Astrocyte of the hippocampus (primary cell): Measurements from ENCODE around the gene LEKR1.
A peak's percentile ranks its signal among the peaks of the same experiment; 100 is the strongest.
"Not testable (repeated sequence)": the region's sequence is repeated elsewhere in the genome, so short reads cannot be mapped to it uniquely, and the experiment has no call there.

Source experiments
- DNase-seq: peaks from one replicate; pipeline ENCODE4 v3.0.0; 2011; ENCODE audit warnings: low read depth, low spot score

Gene LEKR1

DNA sequence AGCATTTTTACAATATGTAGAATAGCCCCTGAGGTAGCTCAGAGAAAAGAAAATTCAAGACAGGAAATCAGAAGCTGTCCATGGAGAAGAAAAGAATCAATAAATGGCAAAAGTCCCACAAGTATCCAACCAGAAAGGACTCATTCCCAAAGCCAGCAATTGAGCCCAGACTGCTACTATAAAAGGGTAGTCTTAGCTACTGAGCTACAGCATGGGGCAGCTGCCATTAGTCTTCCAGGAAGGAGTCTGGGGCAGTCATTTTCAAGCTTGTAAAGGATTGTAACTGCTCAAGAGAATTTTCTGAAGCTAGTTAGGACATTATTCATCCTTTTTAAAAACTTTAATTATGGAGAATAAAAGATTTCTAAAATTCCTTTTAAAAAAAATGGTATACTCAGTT is 10.5 kb downstream of the LEKR1 start:
- DNase-seq, result no peak

DNA sequence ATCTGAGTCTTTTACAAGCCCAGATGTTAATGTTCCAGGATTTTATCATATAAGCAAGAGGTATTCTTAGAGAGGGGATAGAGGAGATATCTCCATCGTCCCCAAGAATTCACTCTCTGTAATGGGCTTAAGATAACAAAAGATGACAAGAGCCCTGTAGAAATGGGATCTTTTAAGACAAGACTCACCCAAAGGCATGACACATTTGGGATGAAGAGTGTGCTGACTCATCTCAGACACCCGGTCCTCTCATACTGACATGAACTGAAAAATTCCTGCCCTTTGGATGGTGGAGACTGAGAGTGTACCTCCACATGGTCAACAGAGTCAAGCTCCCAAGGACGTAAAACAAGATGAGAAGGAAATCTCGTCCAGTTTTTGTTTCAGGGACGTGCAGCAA is 11.0 kb downstream of the LEKR1 start:
- no peak for DNase-seq

DNA sequence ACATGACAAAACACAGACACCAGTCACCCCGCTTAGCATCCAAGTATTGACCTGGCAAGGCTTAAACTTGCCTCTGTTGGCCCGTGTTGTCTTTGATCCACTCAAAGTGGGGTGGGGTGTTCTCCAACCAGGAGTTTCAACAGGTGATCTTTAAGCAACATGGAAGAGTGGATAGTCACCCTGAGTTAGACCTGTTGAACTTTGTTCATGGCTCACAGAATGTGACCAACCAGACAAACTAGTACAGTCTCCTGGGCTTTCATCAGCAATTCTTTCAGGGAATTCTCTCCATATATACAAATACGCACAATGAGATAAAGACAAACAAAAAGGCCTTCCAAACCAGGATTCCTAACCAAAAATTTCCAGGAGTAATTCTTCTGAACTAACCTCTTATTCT is 11.9 kb downstream of the LEKR1 start:
- no peak for DNase-seq

DNA sequence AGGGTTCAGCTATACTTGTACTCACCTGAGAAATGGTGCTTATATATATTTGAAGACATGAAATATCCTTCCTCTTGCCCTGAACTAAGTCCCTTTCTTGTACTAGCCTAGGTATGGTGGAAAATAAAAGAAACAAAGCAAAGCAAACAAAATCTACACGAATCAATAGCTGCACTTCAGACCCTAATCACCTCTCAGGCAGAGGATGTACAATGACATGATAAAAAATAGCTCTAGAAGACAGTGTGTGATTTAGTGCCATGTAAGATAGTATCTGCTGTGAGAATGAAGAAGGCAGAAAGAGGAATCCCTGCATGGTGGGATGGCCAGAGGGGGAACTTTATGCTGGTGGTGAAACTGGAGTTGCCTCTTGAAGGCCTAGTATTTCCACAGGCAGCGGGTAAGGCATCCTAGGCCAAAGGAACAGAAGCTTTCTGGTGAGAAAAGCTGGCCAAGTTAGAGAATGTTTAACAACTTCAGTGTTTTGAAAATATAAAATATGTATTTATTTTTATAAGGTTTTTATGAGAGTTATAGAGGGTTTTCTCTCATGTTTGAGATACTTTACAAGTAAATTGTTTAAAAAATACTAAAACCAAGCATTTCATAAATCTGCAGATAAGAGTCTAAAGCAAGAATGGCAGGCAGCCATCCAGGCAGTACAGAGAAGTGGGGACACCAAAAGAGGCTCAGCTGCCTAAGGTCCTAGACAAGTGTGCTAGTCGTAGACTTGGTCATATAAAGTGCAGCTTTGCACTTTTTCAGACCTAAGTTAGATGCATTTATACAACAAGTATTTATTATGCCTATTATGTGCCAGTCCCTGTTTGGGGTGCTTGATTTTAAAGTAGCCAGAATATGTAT is 14.9 kb downstream of the LEKR1 start:
- DNase-seq, result no peak

DNA sequence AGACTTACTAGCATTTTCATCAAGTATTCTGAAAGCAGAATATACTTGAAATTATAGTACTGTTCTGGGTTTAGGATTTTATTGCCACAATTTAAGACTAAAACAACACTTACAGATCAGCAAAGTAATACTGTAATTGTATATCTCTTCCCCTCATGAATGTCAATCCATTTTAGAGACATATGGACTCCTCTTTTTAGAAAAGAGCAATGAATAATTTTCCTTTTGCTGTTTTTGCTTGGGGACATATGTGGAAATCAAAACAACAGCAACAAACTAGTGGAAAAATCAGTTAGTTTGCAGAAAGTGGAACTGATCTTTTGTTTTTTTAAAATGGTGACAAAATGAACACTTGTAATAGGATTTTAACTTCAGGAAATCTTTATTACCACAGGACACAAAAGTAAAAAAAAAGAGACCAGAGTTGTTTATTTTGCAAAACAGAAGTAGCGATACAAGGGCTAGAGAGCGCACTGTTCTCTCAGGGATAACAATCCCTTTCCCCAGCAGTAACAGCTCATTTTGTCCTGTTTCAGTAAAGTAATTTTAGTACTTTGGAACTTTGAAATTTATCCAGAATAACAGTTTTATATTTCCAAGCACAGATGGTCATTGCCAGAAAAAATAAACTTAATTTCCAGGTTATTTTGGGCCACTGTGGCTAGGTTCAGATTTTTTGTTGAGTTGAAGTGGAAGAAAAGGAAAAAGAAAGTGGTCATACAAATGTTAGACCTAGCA is 17.1 kb downstream of the LEKR1 start:
- no peak for DNase-seq

DNA sequence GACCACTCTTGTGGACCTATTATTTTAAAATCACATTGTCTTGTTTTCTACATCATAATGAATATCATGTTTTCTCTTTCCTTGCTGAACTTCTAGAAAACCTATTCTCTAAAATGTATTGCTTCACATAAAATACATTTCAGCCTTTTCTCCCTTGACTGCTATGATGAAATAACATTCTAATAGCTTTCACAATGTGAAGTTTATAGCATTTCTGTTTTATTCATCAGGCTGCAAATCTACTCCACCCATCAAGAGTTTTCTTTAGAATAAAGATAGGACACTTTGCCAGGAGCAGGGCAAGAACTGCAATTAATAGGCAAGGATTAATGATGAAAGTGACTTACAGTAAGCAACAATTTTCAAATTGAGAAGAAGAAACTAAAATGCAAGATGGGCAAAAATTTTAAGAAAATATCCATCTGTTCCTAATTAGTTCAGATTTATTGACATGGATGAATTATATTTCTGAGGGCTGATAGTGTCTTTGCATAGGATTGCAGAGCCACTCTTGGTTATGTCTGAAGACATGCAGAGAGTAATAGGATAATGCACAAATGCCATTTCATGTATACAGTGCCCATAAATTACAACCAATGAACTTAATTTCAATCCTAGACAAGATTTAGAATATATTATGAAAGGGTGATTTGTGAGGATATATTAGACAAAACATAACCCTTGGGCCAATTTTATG is 21.7 kb downstream of the LEKR1 start:
- DNase-seq, result no peak

DNA sequence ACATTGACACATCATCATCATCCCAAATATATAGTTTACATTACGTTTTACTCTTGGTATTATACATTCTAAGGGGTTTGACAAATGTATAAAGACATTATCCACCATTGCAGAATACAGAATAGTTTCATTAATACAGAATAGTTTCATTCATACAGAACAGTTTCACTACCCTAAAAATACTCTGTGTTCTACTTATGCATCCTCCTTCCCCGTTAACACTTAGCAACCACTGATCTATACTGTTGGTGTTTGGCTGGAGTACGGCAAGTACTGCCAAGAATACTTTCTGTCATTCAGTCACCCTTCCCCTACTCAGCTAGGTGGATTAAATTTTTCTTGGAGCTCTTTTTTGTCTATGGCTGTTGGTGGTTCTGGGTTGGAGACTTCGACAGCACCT is 33.4 kb downstream of the LEKR1 start:
- DNase-seq, result no peak

DNA sequence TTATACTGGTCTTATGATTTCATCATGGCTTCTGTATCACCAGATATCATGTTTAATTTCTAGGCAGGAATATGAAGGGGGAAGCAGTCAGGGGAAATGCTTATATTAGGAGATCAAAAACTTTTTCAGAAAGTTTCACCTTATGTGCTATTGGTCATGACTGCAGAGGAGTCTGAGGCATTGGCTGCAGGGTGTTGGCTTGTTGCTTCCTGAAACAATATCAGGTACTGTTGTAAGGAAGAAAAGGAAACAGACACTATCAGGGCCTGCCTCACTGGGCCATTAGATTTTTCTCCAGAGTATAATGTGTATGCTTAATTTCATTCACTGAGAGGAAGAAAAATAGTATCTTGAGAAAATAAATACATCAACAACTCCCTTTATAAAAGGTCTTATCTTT is 34.7 kb downstream of the LEKR1 start:
- no peak for DNase-seq

DNA sequence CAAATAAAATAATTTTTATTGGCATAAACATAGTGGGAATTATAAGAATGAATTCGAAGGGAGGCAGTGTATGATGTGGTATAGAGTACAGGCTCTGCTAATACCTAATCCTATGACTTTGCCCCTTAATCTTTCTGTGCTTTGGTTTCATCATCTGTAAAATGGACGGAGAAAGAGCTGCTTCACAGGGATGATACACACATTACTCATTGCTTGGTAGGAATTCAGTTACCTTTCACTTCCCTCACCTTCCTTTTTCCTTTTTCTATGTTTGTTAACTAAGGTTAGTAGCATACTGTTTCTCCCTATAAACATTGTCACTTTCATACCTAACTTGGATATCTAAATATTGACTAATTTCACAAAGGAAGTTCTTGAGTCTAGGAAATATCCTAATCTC is 36.2 kb downstream of the LEKR1 start:
- DNase-seq, result no peak

DNA sequence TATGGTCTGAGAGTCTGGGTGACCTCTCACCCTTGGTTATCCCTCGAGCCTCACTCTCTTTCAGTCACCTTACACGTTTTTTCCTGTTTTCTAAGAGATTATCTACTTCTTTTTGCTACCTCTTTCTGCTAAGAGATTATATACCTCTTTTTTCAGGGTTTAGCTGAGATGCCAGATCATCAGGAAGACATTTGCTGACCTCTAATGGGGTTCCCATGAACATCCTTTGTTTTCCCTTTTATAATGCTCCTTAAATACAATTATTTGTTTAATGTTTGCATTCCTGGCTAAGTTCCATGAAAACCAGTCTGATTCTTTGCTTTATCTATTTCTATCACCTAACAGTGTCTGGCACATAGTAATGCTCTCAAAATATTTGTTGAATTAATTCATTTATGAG is 39.6 kb downstream of the LEKR1 start:
- no peak for DNase-seq

DNA sequence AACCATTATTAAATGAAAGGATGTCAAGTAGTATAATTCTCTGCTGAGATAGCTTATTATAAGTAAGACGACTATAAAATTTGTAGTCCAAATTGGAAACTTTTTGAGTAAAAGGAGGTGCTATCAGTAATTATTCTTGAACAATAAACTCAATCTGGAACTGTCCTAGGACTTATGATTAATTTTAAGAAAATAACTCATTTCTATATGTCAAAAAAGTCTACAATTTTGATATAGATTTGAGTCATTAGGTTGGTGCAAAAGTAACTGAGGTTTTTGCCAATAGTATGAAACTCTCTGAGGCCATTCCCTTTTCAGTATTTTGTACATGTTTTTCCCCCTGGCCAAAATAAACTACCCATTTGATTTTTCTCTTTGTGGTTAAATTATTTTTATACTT is 41.0 kb downstream of the LEKR1 start:
- DNase-seq, result no peak

DNA sequence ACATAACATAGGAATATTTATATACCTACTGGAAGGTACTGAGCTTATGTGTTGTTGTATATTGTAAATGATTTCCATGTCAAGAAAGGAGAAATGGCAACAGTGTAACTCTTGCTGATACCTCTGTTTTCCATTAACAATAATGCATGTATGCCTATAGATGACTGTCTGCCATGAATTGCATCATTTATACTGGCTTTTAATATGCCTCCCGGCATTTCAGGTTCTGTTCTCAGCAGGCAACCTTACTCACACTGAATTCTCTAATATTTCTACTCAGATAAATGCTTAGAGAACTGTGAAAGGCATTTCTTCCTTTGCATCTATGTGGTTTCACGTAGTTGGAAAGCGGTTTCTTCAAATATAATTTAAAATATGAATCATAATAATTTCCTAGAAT is 41.8 kb downstream of the LEKR1 start:
- no peak for DNase-seq

DNA sequence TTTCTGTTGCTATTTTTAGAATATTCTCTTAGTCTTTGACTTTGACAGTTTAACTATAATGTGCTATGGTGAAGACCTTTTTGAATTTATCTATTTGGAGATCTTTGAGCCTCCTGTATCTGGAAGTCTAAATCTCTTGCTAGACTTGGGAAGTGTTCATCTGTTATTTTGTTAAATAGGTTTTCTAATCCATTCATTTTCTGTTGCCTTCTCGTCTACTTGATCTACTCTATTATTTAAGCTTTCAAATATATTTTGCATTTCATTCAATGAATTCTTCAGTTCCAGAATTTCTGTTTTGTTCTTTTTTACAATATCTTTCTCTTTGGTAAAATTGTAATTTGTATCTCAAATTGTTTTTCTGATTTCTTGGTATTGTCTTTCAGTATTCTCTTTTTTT is 47.8 kb downstream of the LEKR1 start:
- DNase-seq, result no peak

DNA sequence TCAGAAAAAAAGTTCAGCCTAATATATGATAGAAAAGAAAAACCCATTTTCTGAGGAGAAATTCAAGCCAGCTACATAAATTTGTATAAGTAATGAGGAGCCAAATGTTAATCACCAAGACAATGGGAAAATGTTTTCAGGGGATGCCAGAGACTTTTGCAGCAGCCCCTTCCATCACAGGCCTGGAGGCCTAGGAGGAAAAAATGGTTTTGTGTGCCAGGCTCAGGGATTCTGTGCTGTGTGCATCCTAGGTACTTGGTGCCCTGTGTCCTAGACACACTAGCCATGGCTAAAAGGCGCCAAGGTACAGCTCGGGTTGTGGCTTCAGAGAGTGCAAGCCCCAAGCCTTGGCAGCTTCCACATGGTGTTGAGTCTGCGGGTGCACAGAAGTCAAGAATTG is 53.3 kb downstream of the LEKR1 start:
- not testable (repeated sequence) for DNase-seq

DNA sequence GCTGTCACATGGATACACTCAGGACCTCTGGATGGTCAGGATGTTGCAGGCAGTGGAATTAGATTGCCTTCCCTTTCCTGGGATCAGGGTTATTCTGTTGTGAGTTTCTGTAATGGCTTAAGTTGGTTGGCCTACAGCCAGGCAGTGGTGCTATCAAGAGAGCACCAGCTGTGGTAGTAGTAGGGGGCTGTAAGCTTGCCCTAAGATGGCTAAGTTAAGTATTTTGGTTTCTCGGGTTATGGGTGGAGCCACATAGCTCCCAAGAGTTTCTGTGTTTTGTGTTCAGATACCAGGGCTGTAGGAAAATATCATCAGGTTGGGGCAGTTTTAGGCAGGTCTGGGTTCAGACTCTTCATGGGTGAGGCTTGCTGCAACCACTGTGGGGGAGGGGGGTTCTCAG is 59.6 kb downstream of the LEKR1 start:
- no peak for DNase-seq

DNA sequence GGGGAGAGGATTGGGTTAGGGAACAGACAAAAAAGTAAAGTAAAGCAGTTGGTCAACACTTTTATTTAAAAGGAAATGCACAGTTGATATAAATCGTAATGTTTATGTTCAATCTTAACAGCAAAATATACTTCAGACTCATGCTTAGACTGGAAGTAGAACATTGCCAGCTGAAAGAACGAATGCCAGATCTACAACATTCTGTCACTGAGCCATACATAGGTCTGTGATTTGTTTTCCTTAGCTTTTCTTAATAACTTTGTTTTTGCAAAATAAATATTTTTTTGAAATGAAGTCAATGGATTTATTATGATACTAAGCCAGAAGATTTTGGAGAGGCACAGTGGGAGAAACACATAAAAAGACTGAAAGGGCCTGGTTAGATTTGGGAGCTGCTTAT is 62.0 kb downstream of the LEKR1 start:
- no peak for DNase-seq

DNA sequence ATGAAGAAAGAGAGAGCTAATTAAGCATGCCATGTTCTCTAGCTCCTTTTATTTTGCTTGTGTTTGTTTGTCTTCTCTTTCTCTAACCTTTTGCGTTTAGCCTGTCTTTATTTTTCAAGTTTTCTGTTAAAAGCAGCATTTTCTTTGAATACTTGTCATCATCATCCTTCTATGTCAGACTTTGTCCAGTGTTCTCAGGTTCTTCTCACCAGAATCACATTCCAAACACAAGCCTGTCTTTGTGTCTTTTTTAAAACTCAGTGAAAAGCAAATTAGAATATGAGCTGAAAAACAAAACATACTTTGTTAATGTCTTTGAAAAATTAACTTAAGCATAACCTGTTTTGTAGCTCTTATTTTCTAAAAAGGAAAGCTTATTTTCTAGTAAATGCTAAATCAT is 62.4 kb downstream of the LEKR1 start:
- DNase-seq, result no peak

DNA sequence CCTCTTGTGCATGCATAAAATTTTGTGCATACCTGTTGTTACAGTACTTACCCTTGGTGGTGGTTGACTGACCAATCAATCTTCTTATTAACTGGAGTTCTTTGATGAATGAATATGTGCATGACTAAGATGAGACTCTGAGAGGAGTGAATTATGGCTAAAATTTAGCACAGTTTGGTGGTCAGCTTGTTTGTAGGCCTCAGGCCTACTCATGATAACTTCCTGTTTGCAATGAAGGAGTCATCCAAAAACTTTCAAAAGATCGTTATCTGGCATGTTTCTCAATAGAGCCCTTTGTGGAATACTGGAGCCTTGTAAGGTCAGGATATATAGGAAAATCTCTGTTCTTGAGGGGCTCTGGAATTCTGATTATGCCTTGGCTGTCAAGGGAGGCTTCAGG is 66.5 kb downstream of the LEKR1 start:
- peak; percentile 13 for DNase-seq

DNA sequence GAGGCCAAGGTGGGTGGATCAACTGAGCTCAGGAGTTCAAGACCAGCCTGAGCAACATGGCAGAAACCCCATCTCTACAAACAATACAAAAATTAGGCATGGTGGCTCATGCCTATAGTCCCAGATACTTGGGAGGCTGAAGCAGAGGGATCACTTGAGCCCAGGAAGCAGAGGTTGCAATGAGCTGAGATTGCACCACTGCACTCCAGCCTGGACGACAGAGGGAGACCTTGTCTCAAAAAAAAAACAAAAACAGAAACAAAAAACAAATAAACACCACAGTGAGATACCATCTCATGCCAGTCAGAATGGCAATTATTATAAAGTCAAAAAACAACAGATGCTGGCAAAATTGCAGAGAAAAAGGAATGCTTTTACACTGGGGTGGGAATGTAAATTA is 69.2 kb downstream of the LEKR1 start:
- DNase-seq, result not testable (repeated sequence)

DNA sequence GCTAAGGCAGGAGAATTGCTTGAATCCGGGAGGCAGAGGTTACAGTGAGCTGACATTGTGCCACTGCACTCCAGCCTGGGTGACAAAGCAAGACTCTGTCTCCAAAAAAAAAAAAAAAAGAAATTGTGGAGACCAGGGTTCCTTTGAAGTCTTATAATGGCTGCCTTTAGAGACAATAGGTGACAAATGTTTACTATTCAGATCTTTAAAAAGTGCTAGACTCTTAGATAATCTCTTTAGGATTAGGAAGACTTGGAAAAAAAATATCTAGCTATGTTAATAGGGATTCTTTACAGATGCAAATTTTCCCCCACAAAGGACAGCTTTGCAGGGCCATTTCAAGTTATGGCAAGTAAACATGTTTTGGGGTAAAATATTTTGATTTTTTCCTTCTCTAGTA is 71.7 kb downstream of the LEKR1 start:
- not testable (repeated sequence) for DNase-seq

DNA sequence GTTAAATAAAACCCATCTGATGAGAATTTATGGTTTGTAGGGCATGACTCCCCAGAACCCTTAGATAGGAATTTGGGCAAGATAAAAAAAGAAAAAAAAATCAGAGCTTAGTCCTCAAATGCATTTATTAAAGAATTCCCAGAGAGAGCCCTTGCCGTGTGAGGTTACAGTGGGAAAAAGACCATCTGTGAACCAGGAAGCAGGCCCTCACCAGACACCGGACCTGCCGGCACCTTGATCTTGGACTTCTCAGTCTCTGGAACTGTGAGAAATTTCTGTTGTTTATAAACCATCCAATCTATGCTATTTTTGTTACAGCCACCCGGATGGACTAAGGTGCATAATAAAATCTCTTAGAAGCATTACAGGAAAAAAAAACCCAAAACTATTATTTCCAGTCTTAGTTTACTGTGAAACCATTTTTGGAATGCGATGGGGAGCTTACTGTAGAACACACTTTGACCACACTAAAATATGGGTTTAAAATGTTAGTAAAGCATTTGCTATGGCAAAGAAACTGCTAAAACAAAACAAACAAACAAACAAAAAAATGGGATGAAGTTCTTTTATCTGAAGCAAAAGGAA is 72.2 kb downstream of the LEKR1 start:
- peak; percentile 41 for DNase-seq

DNA sequence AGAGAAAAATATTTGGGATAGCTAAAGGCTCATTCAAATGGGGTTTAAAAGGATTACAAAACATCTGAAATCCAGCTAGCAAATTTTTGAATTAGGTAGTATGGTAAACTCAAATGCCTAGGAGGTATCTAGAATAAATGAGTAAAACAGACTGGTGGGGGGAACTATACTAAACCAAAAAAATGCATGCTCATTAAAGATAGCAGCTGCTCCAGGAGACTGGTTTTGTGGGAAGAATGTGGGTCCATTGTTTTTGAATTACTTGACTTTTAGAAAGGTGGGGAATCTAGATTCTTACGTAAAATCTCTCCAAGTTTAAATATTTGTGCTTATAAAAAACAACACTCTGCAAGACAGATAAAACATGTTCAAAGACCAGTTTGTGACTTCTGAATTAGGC is 73.8 kb downstream of the LEKR1 start:
- peak; percentile 72 for DNase-seq
